ENCODE measurements around the gene ZNF154. TPM values are rescaled to one million over a fixed set of nuclear protein-coding genes. Genes with fewer than 3 reads are reported as not detected.

Gene ZNF154
- total RNA-seq, 4 donors from 2014 or later: 0.49 to 2.8 (median 0.97) TPM

GRCh38 chr19:57712222-57712621, 3.2 kb upstream of the ZNF154 start:
- no peak for ATAC-seq
- intact Hi-C loops (cut with DNase I; ENCODE audit: low total_unique reads) (no loop called here), in situ Hi-C loops (cut with MboI; ENCODE audit: low sequenced_read_pairs in 4 of 4) (no loop called here)
- TF ChIP-seq CTCF (IDR thresholded peaks at IDR 0.05 in 4 of 5, conservative IDR thresholded peaks at IDR 0.05 in 1 of 5): no peak
- no peak for TF ChIP-seq POLR2A (IDR thresholded peaks at IDR 0.05)
- Histone ChIP-seq H3K4me3 (no peak overlapping the region), H3K4me1 (peaks cover 0 to 4% of the 10 kb centered on the region in 2 donors), H3K9me3 (no peaks in the 10 kb centered on the region), H3K27ac (no peak overlapping the region), H3K36me3 (peaks cover 0 to 19% of the 10 kb centered on the region in 2 donors), H3K27me3 (no peaks in the 10 kb centered on the region)
- no peak for DNase-seq

GRCh38 chr19:57709616-57710015, 612 bp upstream of the ZNF154 start:
- H3K9me3 ChIP-seq: no peaks in the 10 kb centered on the region
- no peak for ATAC-seq
- in situ Hi-C loops (cut with MboI; ENCODE audit: low sequenced_read_pairs in 4 of 4): no loop called here

GRCh38 chr19:57706346-57706745, 2.7 kb downstream of the ZNF154 start:
- ATAC-seq (no peak), DNase-seq (no peak)
- H3K9me3 ChIP-seq: peaks cover 0 to 15% (median 0%) of the 10 kb centered on the region in 3 donors
- H3K4me3 ChIP-seq: no peak overlapping the region
- intact Hi-C loops (cut with DNase I; ENCODE audit: low total_unique reads) (no loop called here), in situ Hi-C loops (cut with MboI; ENCODE audit: low sequenced_read_pairs in 4 of 4) (no loop called here)
- peaks cover 0 to 4% of the 10 kb centered on the region in 2 donors for H3K4me1 ChIP-seq
- TF ChIP-seq POLR2A (IDR thresholded peaks at IDR 0.05) (no peak), CTCF (IDR thresholded peaks at IDR 0.05 in 4 of 5, conservative IDR thresholded peaks at IDR 0.05 in 1 of 5) (no peak)
- H3K36me3 ChIP-seq: peaks cover 0 to 27% of the 10 kb centered on the region in 2 donors
- H3K27me3 ChIP-seq: no peaks in the 10 kb centered on the region
- H3K27ac ChIP-seq: no peak overlapping the region

More at GRCh38 chr19:57709616-57710015, 612 bp upstream of the ZNF154 start:
- Histone ChIP-seq H3K27me3 (no peaks in the 10 kb centered on the region), H3K36me3 (peaks cover 0 to 19% of the 10 kb centered on the region in 2 donors), H3K4me3 (peak overlapping the region in 2 of 4 donors; percentile 63 to 66), H3K4me1 (peaks cover 0 to 4% of the 10 kb centered on the region in 2 donors), H3K27ac (peak overlapping the region in 3 of 4 donors; percentile 70 to 94 (median 92))
- no peak for DNase-seq
- intact Hi-C loops (cut with DNase I; ENCODE audit: low total_unique reads): no loop called here
- TF ChIP-seq CTCF (IDR thresholded peaks at IDR 0.05 in 4 of 5, conservative IDR thresholded peaks at IDR 0.05 in 1 of 5): no peak
- TF ChIP-seq POLR2A (IDR thresholded peaks at IDR 0.05): no peak

GRCh38 chr19:57701625-57702024, 7.4 kb downstream of the ZNF154 start:
- intact Hi-C loops (cut with DNase I; ENCODE audit: low total_unique reads): no loop called here
- peaks cover 0 to 25% (median 2%) of the 10 kb centered on the region in 3 donors for H3K9me3 ChIP-seq
- H3K36me3 ChIP-seq: peaks cover 0 to 49% of the 10 kb centered on the region in 2 donors
- DNase-seq (no peak), ATAC-seq (no peak)
- H3K4me1 ChIP-seq: no peaks in the 10 kb centered on the region
- H3K27me3 ChIP-seq: no peaks in the 10 kb centered on the region
- H3K4me3 ChIP-seq: no peak overlapping the region
- in situ Hi-C loops (cut with MboI; ENCODE audit: low sequenced_read_pairs in 4 of 4): no loop called here
- TF ChIP-seq POLR2A (IDR thresholded peaks at IDR 0.05) (no peak), CTCF (IDR thresholded peaks at IDR 0.05 in 4 of 5, conservative IDR thresholded peaks at IDR 0.05 in 1 of 5) (no peak)
- no peak overlapping the region for H3K27ac ChIP-seq

- intact Hi-C loops (cut with DNase I; ENCODE audit: low total_unique reads): no loop called here
- in situ Hi-C loops (cut with MboI; ENCODE audit: low sequenced_read_pairs in 4 of 4): no loop called here
- TF ChIP-seq POLR2A (IDR thresholded peaks at IDR 0.05): no peak
- no peak for TF ChIP-seq CTCF (IDR thresholded peaks at IDR 0.05 in 4 of 5, conservative IDR thresholded peaks at IDR 0.05 in 1 of 5)
- peaks cover 3 to 63% (median 25%) of the 10 kb centered on the region in 3 donors for H3K9me3 ChIP-seq
- H3K36me3 ChIP-seq: peaks cover 16 to 57% of the 10 kb centered on the region in 2 donors
- H3K4me1 ChIP-seq: no peaks in the 10 kb centered on the region
- no peak overlapping the region for H3K27ac ChIP-seq
- no peak overlapping the region for H3K4me3 ChIP-seq
- H3K27me3 ChIP-seq: no peaks in the 10 kb centered on the region
- ATAC-seq (no peak), DNase-seq (no peak)
These were observed 19.3 kb downstream of the ZNF154 start for GRCh38 chr19:57689750-57690149.

Data from gastrocnemius medialis (tissue), 4 donors.